Measurements from ENCODE around the gene DCAF12.

Gene DCAF12

DNA sequence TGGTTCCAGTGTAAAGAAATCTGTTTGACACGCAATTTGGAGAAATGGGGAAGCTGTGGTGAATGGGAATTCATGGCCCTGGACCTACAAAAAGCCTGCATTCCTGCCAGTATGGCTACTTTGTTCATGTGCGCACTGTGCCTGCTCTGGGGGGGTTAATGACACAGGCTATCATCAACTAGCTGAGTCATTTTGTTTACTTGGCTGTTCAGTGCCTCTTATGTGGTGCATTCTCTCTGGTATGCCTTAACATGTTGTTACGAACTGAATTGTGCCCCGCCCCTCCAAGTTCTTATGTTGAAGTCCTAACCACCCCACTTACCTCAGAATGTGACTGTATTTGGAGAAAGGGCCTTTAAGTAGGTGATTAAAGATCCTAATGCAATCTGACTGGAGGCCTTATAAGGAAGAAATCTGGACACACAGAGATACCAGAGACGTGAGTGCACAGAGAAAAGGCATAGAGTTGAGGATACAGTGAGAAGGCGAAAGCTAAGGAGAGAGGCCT, 31.9 kb upstream of the DCAF12 start:
- Histone ChIP-seq H3K79me2 (ENCODE audit: control insufficient read depth, low read length) (no peaks in the 10 kb centered on the region), H4K20me1 (ENCODE audit: control insufficient read depth, insufficient read depth, low read depth, low read length) (no peaks in the 10 kb centered on the region), H3K27ac (ENCODE audit: low read depth, low read length) (no peak overlapping the region), H3K9me3 (ENCODE audit: control insufficient read depth, insufficient read depth, low read length) (no peaks in the 10 kb centered on the region), H3K36me3 (ENCODE audit: control insufficient read depth, low read length) (no peaks in the 10 kb centered on the region), H3K4me2 (ENCODE audit: low read length) (no peak overlapping the region), H3K4me3 (ENCODE audit: low read length) (no peak overlapping the region), H3K9me2 (replicated peaks; ENCODE audit: control insufficient read depth, low read length) (no peaks in the 10 kb centered on the region), H3K4me1 (ENCODE audit: control insufficient read depth, low read length) (no peaks in the 10 kb centered on the region), H3K27me3 (ENCODE audit: control insufficient read depth, low read length) (peaks cover 5% of the 10 kb centered on the region), H3F3A (ENCODE audit: control insufficient read depth, insufficient read depth) (no peaks in the 10 kb centered on the region)
- TF ChIP-seq EZH2phosphoT487 (IDR thresholded peaks at IDR 0.05; ENCODE audit: borderline replicate concordance, low read length), result no peak
- TF ChIP-seq, protein P1, sequence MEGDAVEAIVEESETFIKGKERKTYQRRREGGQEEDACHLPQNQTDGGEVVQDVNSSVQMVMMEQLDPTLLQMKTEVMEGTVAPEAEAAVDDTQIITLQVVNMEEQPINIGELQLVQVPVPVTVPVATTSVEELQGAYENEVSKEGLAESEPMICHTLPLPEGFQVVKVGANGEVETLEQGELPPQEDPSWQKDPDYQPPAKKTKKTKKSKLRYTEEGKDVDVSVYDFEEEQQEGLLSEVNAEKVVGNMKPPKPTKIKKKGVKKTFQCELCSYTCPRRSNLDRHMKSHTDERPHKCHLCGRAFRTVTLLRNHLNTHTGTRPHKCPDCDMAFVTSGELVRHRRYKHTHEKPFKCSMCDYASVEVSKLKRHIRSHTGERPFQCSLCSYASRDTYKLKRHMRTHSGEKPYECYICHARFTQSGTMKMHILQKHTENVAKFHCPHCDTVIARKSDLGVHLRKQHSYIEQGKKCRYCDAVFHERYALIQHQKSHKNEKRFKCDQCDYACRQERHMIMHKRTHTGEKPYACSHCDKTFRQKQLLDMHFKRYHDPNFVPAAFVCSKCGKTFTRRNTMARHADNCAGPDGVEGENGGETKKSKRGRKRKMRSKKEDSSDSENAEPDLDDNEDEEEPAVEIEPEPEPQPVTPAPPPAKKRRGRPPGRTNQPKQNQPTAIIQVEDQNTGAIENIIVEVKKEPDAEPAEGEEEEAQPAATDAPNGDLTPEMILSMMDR (IDR thresholded peaks at IDR 0.05; ENCODE audit: low read depth, low read length, poor library complexity, severe bottlenecking), result no peak

- H3K4me2 ChIP-seq (ENCODE audit: low read length), result no peak overlapping the region
Measured at GRCh38 chr9:34157898-34158297, 31.4 kb upstream of the DCAF12 start.

DNA sequence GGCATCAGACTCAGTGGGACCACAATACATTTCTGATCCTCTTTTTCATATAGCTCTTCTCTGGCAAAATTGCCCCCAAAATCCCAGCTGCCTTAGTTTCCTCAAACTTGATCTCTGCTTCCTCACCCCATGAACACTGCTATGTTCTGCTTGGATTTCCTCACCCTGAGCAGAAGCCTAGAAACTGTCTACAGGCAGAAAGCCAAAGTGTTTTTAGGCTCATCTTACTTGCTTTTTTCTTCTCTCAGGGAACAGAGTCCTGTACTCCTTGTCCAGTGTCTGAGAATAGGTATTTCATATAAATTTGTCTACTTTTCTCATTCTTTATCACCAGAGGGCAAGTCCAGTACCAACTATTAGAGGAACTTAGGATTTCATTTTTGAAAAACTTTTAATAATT, 30.8 kb upstream of the DCAF12 start:
- no peaks in the 10 kb centered on the region for H3K9me2 ChIP-seq (replicated peaks; ENCODE audit: control insufficient read depth, low read length)
- H4K20me1 ChIP-seq (ENCODE audit: control insufficient read depth, insufficient read depth, low read depth, low read length), result no peaks in the 10 kb centered on the region
- TF ChIP-seq, protein P1 (IDR thresholded peaks at IDR 0.05; ENCODE audit: low read depth, low read length, poor library complexity, severe bottlenecking), result no peak
- no peak for TF ChIP-seq EZH2phosphoT487 (IDR thresholded peaks at IDR 0.05; ENCODE audit: borderline replicate concordance, low read length)
- H3K4me3 ChIP-seq (ENCODE audit: low read length), result no peak overlapping the region
- H3K36me3 ChIP-seq (ENCODE audit: control insufficient read depth, low read length), result no peaks in the 10 kb centered on the region
- peaks cover 4% of the 10 kb centered on the region for H3K4me1 ChIP-seq (ENCODE audit: control insufficient read depth, low read length)
- H3K27me3 ChIP-seq (ENCODE audit: control insufficient read depth, low read length), result peaks cover 6% of the 10 kb centered on the region
- no peak overlapping the region for H3K27ac ChIP-seq (ENCODE audit: low read depth, low read length)
- H3F3A ChIP-seq (ENCODE audit: control insufficient read depth, insufficient read depth), result no peaks in the 10 kb centered on the region
- H3K4me2 ChIP-seq (ENCODE audit: low read length), result no peak overlapping the region
- no peaks in the 10 kb centered on the region for H3K79me2 ChIP-seq (ENCODE audit: control insufficient read depth, low read length)
- H3K9me3 ChIP-seq (ENCODE audit: control insufficient read depth, insufficient read depth, low read length), result no peaks in the 10 kb centered on the region

More at GRCh38 chr9:34157898-34158297, 31.4 kb upstream of the DCAF12 start:
- H3K4me1 ChIP-seq (ENCODE audit: control insufficient read depth, low read length), result no peaks in the 10 kb centered on the region
- H3K27ac ChIP-seq (ENCODE audit: low read depth, low read length), result no peak overlapping the region
- H3K36me3 ChIP-seq (ENCODE audit: control insufficient read depth, low read length), result no peaks in the 10 kb centered on the region
- H3K9me3 ChIP-seq (ENCODE audit: control insufficient read depth, insufficient read depth, low read length), result no peaks in the 10 kb centered on the region
- H3K9me2 ChIP-seq (replicated peaks; ENCODE audit: control insufficient read depth, low read length), result no peaks in the 10 kb centered on the region
- peaks cover 6% of the 10 kb centered on the region for H3K27me3 ChIP-seq (ENCODE audit: control insufficient read depth, low read length)
- no peaks in the 10 kb centered on the region for H4K20me1 ChIP-seq (ENCODE audit: control insufficient read depth, insufficient read depth, low read depth, low read length)
- no peak overlapping the region for H3K4me3 ChIP-seq (ENCODE audit: low read length)
- no peaks in the 10 kb centered on the region for H3K79me2 ChIP-seq (ENCODE audit: control insufficient read depth, low read length)
- H3F3A ChIP-seq (ENCODE audit: control insufficient read depth, insufficient read depth), result no peaks in the 10 kb centered on the region
- TF ChIP-seq, protein P1 (IDR thresholded peaks at IDR 0.05; ENCODE audit: low read depth, low read length, poor library complexity, severe bottlenecking), result no peak

Measured in DOHH2 (cell line).